ENCODE measurements around the gene AP2M1. TPM values are rescaled to one million over a fixed set of nuclear protein-coding genes. Genes with fewer than 3 reads are reported as not detected.

Gene AP2M1
- total and polyA plus RNA-seq, 2 of the 13 experiments (the other 11 are each of a cell fraction or from before 2014, with no cell fraction given) = 126 to 146 TPM

DNA sequence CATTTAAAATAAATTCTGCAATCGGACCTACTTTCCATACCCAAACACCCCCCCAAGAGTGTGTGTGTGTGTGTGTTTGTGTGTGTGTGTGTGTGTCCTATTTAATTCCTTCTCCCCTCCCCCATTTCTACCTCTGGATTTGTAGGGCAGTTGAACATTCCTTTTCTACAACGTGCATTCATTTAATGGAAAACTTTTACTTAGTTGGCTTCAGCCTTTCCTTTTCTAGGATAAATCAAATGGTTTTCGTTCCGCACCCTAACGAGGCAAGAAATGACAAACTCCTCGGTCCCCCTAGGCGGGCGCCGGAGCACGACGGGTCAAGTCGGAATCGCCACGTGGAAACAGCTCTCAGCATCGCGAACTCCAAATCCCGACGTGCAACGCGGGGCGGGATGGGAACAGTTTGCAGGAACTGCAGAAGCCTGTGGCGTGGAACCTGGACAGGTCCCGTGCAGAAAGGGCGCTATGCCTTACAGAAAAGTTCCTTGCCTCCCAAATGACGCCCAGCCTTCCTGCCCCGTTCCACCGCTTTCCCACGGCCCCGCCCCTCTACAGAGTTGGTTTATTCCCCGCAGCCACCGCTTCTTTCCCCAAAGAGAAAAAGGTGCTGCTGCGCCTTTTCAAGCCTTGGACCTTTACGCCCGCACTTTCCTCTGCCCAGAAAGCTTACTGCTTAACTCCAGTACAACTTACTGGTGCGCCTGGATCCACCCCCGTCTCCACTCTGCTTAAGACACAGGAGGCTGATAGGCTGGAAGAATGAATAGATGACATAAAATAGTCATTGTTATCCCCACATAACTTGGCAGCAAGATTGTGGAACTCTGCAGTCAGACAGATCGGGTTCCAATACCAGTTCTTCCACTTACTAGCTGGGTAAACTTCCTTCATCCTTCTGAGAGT is 40.6 kb upstream of the AP2M1 start (continued):
- peak; percentile 89 for TF ChIP-seq KDM2A (CRISPR knock-in tag; IDR thresholded peaks at IDR 0.05; ENCODE audit: borderline replicate concordance, low read depth)
- no peak for TF ChIP-seq ZNF644 (CRISPR knock-in tag; IDR thresholded peaks at IDR 0.05; ENCODE audit: low read depth)
- TF ChIP-seq SMYD3 (CRISPR knock-in tag; IDR thresholded peaks at IDR 0.05) = 0 out of 2 replicates have a peak, but pooled peaks have one; percentile 21
- TF ChIP-seq, protein P1, sequence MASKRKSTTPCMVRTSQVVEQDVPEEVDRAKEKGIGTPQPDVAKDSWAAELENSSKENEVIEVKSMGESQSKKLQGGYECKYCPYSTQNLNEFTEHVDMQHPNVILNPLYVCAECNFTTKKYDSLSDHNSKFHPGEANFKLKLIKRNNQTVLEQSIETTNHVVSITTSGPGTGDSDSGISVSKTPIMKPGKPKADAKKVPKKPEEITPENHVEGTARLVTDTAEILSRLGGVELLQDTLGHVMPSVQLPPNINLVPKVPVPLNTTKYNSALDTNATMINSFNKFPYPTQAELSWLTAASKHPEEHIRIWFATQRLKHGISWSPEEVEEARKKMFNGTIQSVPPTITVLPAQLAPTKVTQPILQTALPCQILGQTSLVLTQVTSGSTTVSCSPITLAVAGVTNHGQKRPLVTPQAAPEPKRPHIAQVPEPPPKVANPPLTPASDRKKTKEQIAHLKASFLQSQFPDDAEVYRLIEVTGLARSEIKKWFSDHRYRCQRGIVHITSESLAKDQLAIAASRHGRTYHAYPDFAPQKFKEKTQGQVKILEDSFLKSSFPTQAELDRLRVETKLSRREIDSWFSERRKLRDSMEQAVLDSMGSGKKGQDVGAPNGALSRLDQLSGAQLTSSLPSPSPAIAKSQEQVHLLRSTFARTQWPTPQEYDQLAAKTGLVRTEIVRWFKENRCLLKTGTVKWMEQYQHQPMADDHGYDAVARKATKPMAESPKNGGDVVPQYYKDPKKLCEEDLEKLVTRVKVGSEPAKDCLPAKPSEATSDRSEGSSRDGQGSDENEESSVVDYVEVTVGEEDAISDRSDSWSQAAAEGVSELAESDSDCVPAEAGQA (IDR thresholded peaks at IDR 0.05; ENCODE audit: low read depth) = no peak
- TF ChIP-seq, protein P1 (CRISPR knock-in tag; IDR thresholded peaks at IDR 0.05; ENCODE audit: borderline replicate concordance) = no peak
- no peak for TF ChIP-seq CEBPB (IDR thresholded peaks at IDR 0.05; ENCODE audit: borderline replicate concordance, low read depth, low read length)
- TF ChIP-seq, protein P2, sequence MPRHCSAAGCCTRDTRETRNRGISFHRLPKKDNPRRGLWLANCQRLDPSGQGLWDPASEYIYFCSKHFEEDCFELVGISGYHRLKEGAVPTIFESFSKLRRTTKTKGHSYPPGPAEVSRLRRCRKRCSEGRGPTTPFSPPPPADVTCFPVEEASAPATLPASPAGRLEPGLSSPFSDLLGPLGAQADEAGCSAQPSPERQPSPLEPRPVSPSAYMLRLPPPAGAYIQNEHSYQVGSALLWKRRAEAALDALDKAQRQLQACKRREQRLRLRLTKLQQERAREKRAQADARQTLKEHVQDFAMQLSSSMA (CRISPR knock-in tag; IDR thresholded peaks at IDR 0.05) = peak; percentile 55; the same call in 1 of the 2 replicates
- no peak; the same call in 1 of the 2 replicates for TF ChIP-seq TEAD2 (CRISPR knock-in tag; IDR thresholded peaks at IDR 0.05)
- TF ChIP-seq, protein P3, sequence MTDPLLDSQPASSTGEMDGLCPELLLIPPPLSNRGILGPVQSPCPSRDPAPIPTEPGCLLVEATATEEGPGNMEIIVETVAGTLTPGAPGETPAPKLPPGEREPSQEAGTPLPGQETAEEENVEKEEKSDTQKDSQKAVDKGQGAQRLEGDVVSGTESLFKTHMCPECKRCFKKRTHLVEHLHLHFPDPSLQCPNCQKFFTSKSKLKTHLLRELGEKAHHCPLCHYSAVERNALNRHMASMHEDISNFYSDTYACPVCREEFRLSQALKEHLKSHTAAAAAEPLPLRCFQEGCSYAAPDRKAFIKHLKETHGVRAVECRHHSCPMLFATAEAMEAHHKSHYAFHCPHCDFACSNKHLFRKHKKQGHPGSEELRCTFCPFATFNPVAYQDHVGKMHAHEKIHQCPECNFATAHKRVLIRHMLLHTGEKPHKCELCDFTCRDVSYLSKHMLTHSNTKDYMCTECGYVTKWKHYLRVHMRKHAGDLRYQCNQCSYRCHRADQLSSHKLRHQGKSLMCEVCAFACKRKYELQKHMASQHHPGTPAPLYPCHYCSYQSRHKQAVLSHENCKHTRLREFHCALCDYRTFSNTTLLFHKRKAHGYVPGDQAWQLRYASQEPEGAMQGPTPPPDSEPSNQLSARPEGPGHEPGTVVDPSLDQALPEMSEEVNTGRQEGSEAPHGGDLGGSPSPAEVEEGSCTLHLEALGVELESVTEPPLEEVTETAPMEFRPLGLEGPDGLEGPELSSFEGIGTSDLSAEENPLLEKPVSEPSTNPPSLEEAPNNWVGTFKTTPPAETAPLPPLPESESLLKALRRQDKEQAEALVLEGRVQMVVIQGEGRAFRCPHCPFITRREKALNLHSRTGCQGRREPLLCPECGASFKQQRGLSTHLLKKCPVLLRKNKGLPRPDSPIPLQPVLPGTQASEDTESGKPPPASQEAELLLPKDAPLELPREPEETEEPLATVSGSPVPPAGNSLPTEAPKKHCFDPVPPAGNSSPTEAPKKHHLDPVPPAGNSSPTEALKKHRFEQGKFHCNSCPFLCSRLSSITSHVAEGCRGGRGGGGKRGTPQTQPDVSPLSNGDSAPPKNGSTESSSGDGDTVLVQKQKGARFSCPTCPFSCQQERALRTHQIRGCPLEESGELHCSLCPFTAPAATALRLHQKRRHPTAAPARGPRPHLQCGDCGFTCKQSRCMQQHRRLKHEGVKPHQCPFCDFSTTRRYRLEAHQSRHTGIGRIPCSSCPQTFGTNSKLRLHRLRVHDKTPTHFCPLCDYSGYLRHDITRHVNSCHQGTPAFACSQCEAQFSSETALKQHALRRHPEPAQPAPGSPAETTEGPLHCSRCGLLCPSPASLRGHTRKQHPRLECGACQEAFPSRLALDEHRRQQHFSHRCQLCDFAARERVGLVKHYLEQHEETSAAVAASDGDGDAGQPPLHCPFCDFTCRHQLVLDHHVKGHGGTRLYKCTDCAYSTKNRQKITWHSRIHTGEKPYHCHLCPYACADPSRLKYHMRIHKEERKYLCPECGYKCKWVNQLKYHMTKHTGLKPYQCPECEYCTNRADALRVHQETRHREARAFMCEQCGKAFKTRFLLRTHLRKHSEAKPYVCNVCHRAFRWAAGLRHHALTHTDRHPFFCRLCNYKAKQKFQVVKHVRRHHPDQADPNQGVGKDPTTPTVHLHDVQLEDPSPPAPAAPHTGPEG (CRISPR knock-in tag; IDR thresholded peaks at IDR 0.05) = no peak
- TF ChIP-seq, protein P4, sequence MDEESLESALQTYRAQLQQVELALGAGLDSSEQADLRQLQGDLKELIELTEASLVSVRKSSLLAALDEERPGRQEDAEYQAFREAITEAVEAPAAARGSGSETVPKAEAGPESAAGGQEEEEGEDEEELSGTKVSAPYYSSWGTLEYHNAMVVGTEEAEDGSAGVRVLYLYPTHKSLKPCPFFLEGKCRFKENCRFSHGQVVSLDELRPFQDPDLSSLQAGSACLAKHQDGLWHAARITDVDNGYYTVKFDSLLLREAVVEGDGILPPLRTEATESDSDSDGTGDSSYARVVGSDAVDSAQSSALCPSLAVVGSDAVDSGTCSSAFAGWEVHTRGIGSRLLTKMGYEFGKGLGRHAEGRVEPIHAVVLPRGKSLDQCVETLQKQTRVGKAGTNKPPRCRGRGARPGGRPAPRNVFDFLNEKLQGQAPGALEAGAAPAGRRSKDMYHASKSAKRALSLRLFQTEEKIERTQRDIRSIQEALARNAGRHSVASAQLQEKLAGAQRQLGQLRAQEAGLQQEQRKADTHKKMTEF (CRISPR knock-in tag; IDR thresholded peaks at IDR 0.05) = peak; percentile 67
- 0 out of 2 replicates have a peak, but pooled peaks have one; percentile 32 for TF ChIP-seq SP2 (CRISPR knock-in tag; IDR thresholded peaks at IDR 0.05)
- TF ChIP-seq ZNF781 (CRISPR knock-in tag; IDR thresholded peaks at IDR 0.05; ENCODE audit: borderline replicate concordance, not compliant biosample characterization) = peak; percentile 42
- no peak for TF ChIP-seq ZNF101 (CRISPR knock-in tag; IDR thresholded peaks at IDR 0.05; ENCODE audit: borderline replicate concordance, low read depth)
- no peak for TF ChIP-seq ZNF30 (CRISPR knock-in tag; IDR thresholded peaks at IDR 0.05)
